AG09319 (cell line): ENCODE measurements around the gene IDH2.

Experiments used
- DNase-seq: peaks from one replicate; pipeline ENCODE4 v3.0.0-alpha.2; 2010; ENCODE audit warnings: low read depth; ENCODE audit errors: extremely low read depth
- CTCF ChIP-seq: IDR thresholded peaks from 2 replicates; pipeline ENCODE4 v1.5.1; 2011; ENCODE audit warnings: low read depth, mild to moderate bottlenecking, inconsistent platforms, low read length, moderate library complexity

Gene IDH2

DNA sequence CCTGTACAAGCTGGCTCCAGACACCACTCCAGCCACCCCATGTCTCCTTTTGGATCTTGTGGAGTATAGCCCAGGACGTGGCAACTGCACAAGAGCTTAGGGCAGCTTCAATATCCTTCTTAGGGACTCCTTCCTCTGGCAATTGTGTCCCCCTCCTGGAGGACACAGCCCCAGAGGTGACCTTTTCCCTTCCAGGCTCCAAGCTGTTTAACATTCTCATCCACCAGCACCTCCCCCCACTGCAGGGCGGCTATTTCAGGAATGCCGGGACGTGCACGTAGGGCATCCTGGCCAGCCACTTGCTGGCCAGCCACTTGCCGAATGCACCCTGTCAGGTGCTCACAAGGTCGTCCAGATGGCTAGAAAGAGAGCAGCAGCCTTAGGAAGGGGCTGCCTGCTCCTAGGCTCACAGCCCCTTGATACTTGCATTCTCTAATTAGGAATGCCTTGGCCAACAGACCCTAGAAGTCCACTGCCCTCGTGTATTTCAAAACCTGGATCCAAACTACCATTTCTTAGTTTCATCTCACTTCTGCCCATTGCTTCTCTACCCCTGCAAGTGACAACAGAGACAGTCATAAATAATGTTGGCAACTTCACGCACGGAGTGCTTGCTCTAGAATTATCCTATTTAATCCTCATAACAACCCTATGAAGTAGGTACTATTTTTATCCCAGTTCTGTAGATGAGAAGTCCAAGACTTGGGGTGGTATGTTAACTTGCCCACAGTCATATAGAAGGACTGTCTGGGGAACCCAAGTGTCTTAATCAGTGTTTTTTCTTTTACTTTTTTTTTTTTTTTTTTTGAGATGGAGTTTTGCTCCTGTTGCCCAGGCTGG, 24.5 kb upstream of the IDH2 start:
- TF ChIP-seq CTCF = no peak
- DNase-seq = no peak

GRCh38 chr15:90126022-90126421, 23.8 kb upstream of the IDH2 start:
- TF ChIP-seq CTCF = no peak
- DNase-seq = no peak

DNA sequence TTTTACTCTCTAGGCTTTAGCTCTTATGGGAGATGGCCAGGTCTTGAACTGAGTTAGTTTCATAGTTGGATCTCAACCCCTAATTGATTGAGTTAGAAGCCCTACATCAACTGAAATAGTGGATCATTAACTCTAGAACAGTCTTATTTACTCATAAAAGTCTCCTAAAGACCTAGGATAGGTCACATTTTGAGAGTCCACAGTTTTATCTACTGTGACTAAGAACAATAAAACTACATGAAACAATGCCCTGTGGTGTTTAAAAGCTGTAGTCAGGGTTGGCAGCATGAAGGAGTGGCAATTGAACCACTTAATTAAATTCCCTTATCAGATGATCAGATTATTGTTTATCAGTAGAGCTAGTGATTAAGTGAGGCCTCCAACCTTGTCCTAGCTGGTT, 22.2 kb upstream of the IDH2 start:
- DNase-seq = no peak
- TF ChIP-seq CTCF = no peak

GRCh38 chr15:90121086-90121485, 18.8 kb upstream of the IDH2 start:
- DNase-seq = no peak
- no peak for TF ChIP-seq CTCF

- no peak for TF ChIP-seq CTCF
- no peak for DNase-seq
These were observed 17.1 kb upstream of the IDH2 start for GRCh38 chr15:90119367-90119766.

GRCh38 chr15:90115783-90116182, 13.5 kb upstream of the IDH2 start:
- DNase-seq = no peak
- TF ChIP-seq CTCF = no peak

DNA sequence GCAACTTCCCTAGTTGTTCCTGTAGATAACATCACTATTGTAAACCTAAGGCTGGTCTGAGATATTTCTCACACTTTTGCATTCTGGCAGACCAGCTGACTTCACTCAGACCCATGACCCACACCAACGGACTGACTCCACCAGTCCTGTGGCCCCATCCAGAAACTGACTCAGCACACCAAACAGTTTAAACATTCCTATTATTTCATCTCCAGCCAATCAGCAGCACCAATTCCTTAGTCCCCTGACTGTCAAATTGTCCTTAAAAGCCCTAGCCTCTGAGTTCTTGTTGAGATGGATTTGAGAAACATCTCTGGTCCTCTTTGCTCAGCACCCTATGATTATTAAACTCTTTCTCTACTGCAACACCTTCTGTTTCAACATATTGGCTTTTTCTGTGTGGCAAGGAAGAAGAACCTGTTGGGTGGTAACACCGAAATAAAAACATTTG, 12.2 kb upstream of the IDH2 start:
- TF ChIP-seq CTCF = no peak
- DNase-seq = no peak
